Panc1 (cell line): ENCODE measurements around the gene CYP26B1. TPM values are rescaled to one million over a fixed set of nuclear protein-coding genes. Genes with fewer than 3 reads are reported as not detected.

Experiments used
- ATAC-seq: fragments of 200-7000 bp; cut with Tn5 transposase; 2 replicates; pipeline ENCODE4 v1.9.1; 2020; ENCODE audit warnings: mild to moderate bottlenecking, moderate library complexity
- BruUV-seq: library from RNA; stranded (reverse); fragments of 400-500 nt; replicated peaks from 2 replicates; lab custom pipeline; 2021; lab: Mats Ljungman, UMichigan
- CTCF ChIA-PET: fragments of 300-600 bp; sonication (Branson Sonifier 250); formaldehyde crosslinking; loops from one replicate; lab custom pipeline; 2022; ENCODE audit warnings: antibody characterized with exemption; lab: Charles Lee
- POLR2A ChIA-PET: fragments of 300-600 bp; sonication (Branson Sonifier 250); formaldehyde crosslinking; loops from one replicate; lab custom pipeline; 2022; ENCODE audit warnings: antibody characterized with exemption; lab: Charles Lee
- DNase-seq: peaks from one replicate; pipeline ENCODE4 v3.0.0-alpha.2; 2010; ENCODE audit warnings: low read depth, low spot score
- H3K27ac ChIP-seq: 2 replicates; pipeline ENCODE4 v1.5.1; 2011; ENCODE audit warnings: mild to moderate bottlenecking, low read length, inconsistent platforms
- H3K27me3 ChIP-seq: fragments of 200-500 bp; sonication (Bioruptor generic); 2 replicates; pipeline ENCODE4 v1.6.0; 2014; ENCODE audit warnings: low read length, inconsistent platforms; ENCODE audit not compliant: control insufficient read depth, insufficient read depth
- H3K36me3 ChIP-seq: fragments of 200-500 bp; sonication (Bioruptor generic); 2 replicates; pipeline ENCODE4 v1.5.1; 2014; ENCODE audit warnings: inconsistent platforms, mild to moderate bottlenecking, low read length, moderate library complexity; ENCODE audit not compliant: control insufficient read depth, insufficient read depth
- H3K4me1 ChIP-seq: 2 replicates; pipeline ENCODE4 v1.5.1; 2011; ENCODE audit warnings: inconsistent platforms, mild to moderate bottlenecking, low read length, moderate library complexity; ENCODE audit not compliant: control insufficient read depth, insufficient read depth
- H3K4me3 ChIP-seq, 2 experiments: 2 replicates each; pipeline ENCODE4 v1.5.1; 2011 to 2012; ENCODE audit warnings: low read depth in 2 of 2, low read length in 2 of 2, mild to moderate bottlenecking in 2 of 2, inconsistent platforms in 1 of 2, moderate library complexity in 1 of 2
- H3K9me3 ChIP-seq: fragments of 200-500 bp; sonication (Bioruptor generic); 2 replicates; pipeline ENCODE4 v1.5.1; 2014; ENCODE audit warnings: low read depth, mild to moderate bottlenecking, inconsistent platforms, low read length, moderate library complexity; ENCODE audit not compliant: control insufficient read depth, insufficient read depth
- CTCF ChIP-seq: fragments of 450-650 bp; IDR thresholded peaks from 2 replicates; pipeline ENCODE4 v1.5.1; 2017; ENCODE audit warnings: mild to moderate bottlenecking
- POLR2AphosphoS5 ChIP-seq: IDR thresholded peaks from 2 replicates; pipeline ENCODE4 v1.6.1; 2012; ENCODE audit warnings: mild to moderate bottlenecking, low read depth, low read length, moderate library complexity
- SIN3A ChIP-seq: IDR thresholded peaks from 2 replicates; pipeline ENCODE4 v1.6.1; 2012; ENCODE audit warnings: low read depth, mild to moderate bottlenecking, low read length, moderate library complexity, borderline replicate concordance; ENCODE audit not compliant: insufficient read depth
- TCF7L2 ChIP-seq: IDR thresholded peaks from 2 replicates; pipeline ENCODE4 v1.6.1; 2011; ENCODE audit warnings: mild to moderate bottlenecking, low read depth, low read length, inconsistent platforms
- in situ Hi-C: cut with HindIII; loops from 2 replicates; pipeline ENCODE4 v1.10.0; 2016; ENCODE audit warnings: low sequenced_read_pairs, low pct_unique_long_range_greater_than_20kb
- intact Hi-C: fragments of 100-400 bp; cut with micrococcal nuclease; formaldehyde crosslinking; loops from one replicate; pipeline ENCODE4 v1.10.0; 2022; ENCODE audit not compliant: unreplicated experiment
- total RNA-seq: library from RNA; stranded (reverse); gene quantifications from one replicate; pipeline ENCODE4 v1.2.1, GENCODE V29; 2021; ENCODE audit not compliant: unreplicated experiment
- TF ChIP-seq, protein P1 (sequence below), 2 experiments: IDR thresholded peaks; 2 replicates each; pipeline ENCODE4 v1.6.1; 2011 to 2012; ENCODE audit warnings: low read depth in 2 of 2, control low read depth in 1 of 2, low read length in 1 of 2, mild to moderate bottlenecking in 1 of 2, moderate library complexity in 1 of 2; ENCODE audit not compliant: insufficient read depth in 1 of 2

Gene CYP26B1
- total RNA-seq, 1 experiment from 2014 or later, result 12.3 TPM

DNA sequence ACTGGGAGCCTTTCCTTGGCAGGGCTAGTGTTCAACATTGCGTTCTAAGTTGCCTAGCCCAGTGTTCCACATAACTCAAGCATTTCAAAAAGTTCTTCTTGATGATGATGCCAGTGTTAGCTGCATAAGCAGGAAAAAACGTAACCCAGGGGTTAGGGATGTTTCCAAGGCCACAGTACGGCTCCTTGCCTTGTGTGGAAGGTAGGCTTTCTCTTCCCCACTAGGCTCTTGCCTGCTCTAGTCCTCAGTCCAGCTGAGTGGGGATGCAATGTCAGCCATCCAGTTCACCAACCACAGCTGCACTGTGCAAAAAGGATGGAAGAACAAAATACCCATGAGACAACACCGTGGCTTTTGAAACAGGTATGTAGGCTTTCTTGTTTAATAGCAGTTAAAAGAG is 28.0 kb upstream of the CYP26B1 start:
- no peaks in the 10 kb centered on the region for H3K27me3 ChIP-seq
- ChIA-PET POLR2A (no interaction called here), CTCF (no interaction called here)
- intact Hi-C loops, result no loop called here
- DNase-seq (no peak), ATAC-seq (no peak)
- no TSS peak for BruUV-seq
- TF ChIP-seq POLR2AphosphoS5, result no peak
- no peak for TF ChIP-seq SIN3A
- TF ChIP-seq, protein P1, sequence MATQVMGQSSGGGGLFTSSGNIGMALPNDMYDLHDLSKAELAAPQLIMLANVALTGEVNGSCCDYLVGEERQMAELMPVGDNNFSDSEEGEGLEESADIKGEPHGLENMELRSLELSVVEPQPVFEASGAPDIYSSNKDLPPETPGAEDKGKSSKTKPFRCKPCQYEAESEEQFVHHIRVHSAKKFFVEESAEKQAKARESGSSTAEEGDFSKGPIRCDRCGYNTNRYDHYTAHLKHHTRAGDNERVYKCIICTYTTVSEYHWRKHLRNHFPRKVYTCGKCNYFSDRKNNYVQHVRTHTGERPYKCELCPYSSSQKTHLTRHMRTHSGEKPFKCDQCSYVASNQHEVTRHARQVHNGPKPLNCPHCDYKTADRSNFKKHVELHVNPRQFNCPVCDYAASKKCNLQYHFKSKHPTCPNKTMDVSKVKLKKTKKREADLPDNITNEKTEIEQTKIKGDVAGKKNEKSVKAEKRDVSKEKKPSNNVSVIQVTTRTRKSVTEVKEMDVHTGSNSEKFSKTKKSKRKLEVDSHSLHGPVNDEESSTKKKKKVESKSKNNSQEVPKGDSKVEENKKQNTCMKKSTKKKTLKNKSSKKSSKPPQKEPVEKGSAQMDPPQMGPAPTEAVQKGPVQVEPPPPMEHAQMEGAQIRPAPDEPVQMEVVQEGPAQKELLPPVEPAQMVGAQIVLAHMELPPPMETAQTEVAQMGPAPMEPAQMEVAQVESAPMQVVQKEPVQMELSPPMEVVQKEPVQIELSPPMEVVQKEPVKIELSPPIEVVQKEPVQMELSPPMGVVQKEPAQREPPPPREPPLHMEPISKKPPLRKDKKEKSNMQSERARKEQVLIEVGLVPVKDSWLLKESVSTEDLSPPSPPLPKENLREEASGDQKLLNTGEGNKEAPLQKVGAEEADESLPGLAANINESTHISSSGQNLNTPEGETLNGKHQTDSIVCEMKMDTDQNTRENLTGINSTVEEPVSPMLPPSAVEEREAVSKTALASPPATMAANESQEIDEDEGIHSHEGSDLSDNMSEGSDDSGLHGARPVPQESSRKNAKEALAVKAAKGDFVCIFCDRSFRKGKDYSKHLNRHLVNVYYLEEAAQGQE (IDR thresholded peaks at IDR 0.05; ENCODE audit: insufficient read depth in 1 of 2, low read depth in 2 of 2, low read length in 1 of 2), result no peak
- TF ChIP-seq TCF7L2, result no peak
- TF ChIP-seq CTCF, result no peak
- in situ Hi-C loops, result no loop called here
- H3K27ac ChIP-seq, result no peak overlapping the region
- no peaks in the 10 kb centered on the region for H3K9me3 ChIP-seq
- no peaks in the 10 kb centered on the region for H3K36me3 ChIP-seq
- H3K4me3 ChIP-seq, result no peak overlapping the region
- no peaks in the 10 kb centered on the region for H3K4me1 ChIP-seq

- Histone ChIP-seq H3K4me3 (no peak overlapping the region), H3K4me1 (no peaks in the 10 kb centered on the region), H3K27ac (no peak overlapping the region), H3K9me3 (no peaks in the 10 kb centered on the region), H3K36me3 (no peaks in the 10 kb centered on the region), H3K27me3 (no peaks in the 10 kb centered on the region)
- ChIA-PET POLR2A (no interaction called here), CTCF (interaction anchor here (0.5 kb wide), 1 partner anchor 187 kb away, joined by 9 read pairs; no protein-coding TSS in a partner anchor)
- intact Hi-C loops, result no loop called here
- BruUV-seq, result no TSS peak
- DNase-seq, result no peak
- in situ Hi-C loops, result no loop called here
- ATAC-seq, result no peak
- no peak for TF ChIP-seq SIN3A
- no peak for TF ChIP-seq POLR2AphosphoS5
- TF ChIP-seq CTCF, result no peak
- TF ChIP-seq, protein P1 (IDR thresholded peaks at IDR 0.05; ENCODE audit: insufficient read depth in 1 of 2, low read depth in 2 of 2, low read length in 1 of 2), result no peak
- TF ChIP-seq TCF7L2, result no peak
Observed at GRCh38 chr2:72173640-72174321, 26.1 kb upstream of the CYP26B1 start.
